Esophagus muscularis mucosa (tissue), 4 donors: Measurements from ENCODE around the gene TMEM151A. TPM values are rescaled to one million over a fixed set of nuclear protein-coding genes. Genes with fewer than 3 reads are reported as not detected.

Experiments
- DNase-seq: peaks from one replicate; pipeline ENCODE4 v3.0.0-alpha.2; 2017; ENCODE audit errors: extremely low spot score
- H3K27ac ChIP-seq, 4 donors: fragments of 200-600 bp; sonication (generic); replicated peaks in 1 of 4; 1 replicate in 3 of 4; 2 replicates in 1 of 4; pipeline ENCODE4 v1.5.1; 2016 to 2019; ENCODE audit warnings: mild to moderate bottlenecking in 1 of 4
- H3K27me3 ChIP-seq, 4 donors: fragments of 200-600 bp; sonication (generic); one replicate each; pipeline versions ENCODE4 v1.5.1 to v1.6.0; 2016 to 2019
- H3K36me3 ChIP-seq, 4 donors: fragments of 200-600 bp; sonication (generic); one replicate each; pipeline ENCODE4 v1.5.1; 2016 to 2019
- H3K4me1 ChIP-seq, 4 donors: fragments of 200-600 bp; sonication (generic); one replicate each; pipeline ENCODE4 v1.5.1; 2016 to 2019
- H3K4me3 ChIP-seq, 4 donors: fragments of 200-600 bp; sonication (generic); 1 replicate in 2 of 4; 2 replicates in 2 of 4; pipeline ENCODE4 v1.5.1; 2016 to 2019; ENCODE audit warnings: mild to moderate bottlenecking in 4 of 4, moderate library complexity in 1 of 4
- H3K9me3 ChIP-seq, 4 donors: fragments of 200-600 bp; sonication (generic); 1 replicate in 3 of 4; 2 replicates in 1 of 4; pipeline ENCODE4 v1.5.1; 2016 to 2019
- EP300 ChIP-seq: sonication (generic); formaldehyde crosslinking; IDR thresholded peaks from one replicate; pipeline ENCODE4 v1.6.1; 2017; ENCODE audit warnings: antibody characterized with exemption
- POLR2A ChIP-seq: fragments of 450-650 bp; IDR thresholded peaks from one replicate; pipeline ENCODE4 v1.6.1; 2017; ENCODE audit warnings: antibody characterized with exemption, moderate library complexity, mild to moderate bottlenecking, low read depth
- POLR2AphosphoS5 ChIP-seq, 2 donors: sonication (generic); formaldehyde crosslinking; IDR thresholded peaks; one replicate each; pipeline ENCODE4 v1.6.1; 2017; ENCODE audit warnings: antibody characterized with exemption in 2 of 2
- WGBS: methylation state at CpG from one replicate; pipeline ENCODE4 v1.1.5; 2018; 5-methylcytosine and 5-hydroxymethylcytosine counted together
- intact Hi-C: fragments of 100-400 bp; cut with DNase I; formaldehyde crosslinking; loops from one replicate; pipeline ENCODE4 v1.15.1; 2023
- total RNA-seq, 4 donors: library from RNA; depleted of rRNA; stranded (reverse); fragments of >200 nt; gene quantifications; one replicate each; pipeline versions ENCODE4 v1.1.0 to v1.2.1, GENCODE V29; 2016
- TF ChIP-seq, protein P1 (sequence below), 3 experiments: fragments of 200-600 bp in 2 of 3; fragments of 450-650 bp in 1 of 3; sonication (generic) in 2 of 3; IDR thresholded peaks; one replicate each; pipeline ENCODE4 v1.5.1; 2017 to 2019; ENCODE audit warnings: antibody characterized with exemption in 3 of 3, mild to moderate bottlenecking in 2 of 3, moderate library complexity in 1 of 3

TMEM151A gene
- total RNA-seq, 4 donors from 2014 or later = 0.42 to 0.71 (median 0.54) TPM

GRCh38 chr11:66339686-66340483 lies 48.2 kb downstream of the TMEM151A start:
- Histone ChIP-seq H3K36me3 (peaks cover 31 to 56% (median 55%) of the 10 kb centered on the region in 4 donors), H3K27ac (no peak overlapping the region), H3K4me1 (peaks cover 31 to 47% (median 36%) of the 10 kb centered on the region in 4 donors), H3K27me3 (no peaks in the 10 kb centered on the region), H3K4me3 (no peak overlapping the region), H3K9me3 (no peaks in the 10 kb centered on the region)
- TF ChIP-seq POLR2A (no peak), POLR2AphosphoS5 (IDR thresholded peaks at IDR 0.05) (no peak), EP300 (no peak)
- TF ChIP-seq, protein P1, sequence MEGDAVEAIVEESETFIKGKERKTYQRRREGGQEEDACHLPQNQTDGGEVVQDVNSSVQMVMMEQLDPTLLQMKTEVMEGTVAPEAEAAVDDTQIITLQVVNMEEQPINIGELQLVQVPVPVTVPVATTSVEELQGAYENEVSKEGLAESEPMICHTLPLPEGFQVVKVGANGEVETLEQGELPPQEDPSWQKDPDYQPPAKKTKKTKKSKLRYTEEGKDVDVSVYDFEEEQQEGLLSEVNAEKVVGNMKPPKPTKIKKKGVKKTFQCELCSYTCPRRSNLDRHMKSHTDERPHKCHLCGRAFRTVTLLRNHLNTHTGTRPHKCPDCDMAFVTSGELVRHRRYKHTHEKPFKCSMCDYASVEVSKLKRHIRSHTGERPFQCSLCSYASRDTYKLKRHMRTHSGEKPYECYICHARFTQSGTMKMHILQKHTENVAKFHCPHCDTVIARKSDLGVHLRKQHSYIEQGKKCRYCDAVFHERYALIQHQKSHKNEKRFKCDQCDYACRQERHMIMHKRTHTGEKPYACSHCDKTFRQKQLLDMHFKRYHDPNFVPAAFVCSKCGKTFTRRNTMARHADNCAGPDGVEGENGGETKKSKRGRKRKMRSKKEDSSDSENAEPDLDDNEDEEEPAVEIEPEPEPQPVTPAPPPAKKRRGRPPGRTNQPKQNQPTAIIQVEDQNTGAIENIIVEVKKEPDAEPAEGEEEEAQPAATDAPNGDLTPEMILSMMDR (IDR thresholded peaks at IDR 0.05) = no peak
- DNase-seq = no peak
- WGBS = 80% methylated on average over 13 of the region's 14 CpGs
- intact Hi-C loops = loop anchor here (10.0 kb wide), 1 partner anchor 515 kb away; the partner anchor contains the start of gene LRFN4

DNA sequence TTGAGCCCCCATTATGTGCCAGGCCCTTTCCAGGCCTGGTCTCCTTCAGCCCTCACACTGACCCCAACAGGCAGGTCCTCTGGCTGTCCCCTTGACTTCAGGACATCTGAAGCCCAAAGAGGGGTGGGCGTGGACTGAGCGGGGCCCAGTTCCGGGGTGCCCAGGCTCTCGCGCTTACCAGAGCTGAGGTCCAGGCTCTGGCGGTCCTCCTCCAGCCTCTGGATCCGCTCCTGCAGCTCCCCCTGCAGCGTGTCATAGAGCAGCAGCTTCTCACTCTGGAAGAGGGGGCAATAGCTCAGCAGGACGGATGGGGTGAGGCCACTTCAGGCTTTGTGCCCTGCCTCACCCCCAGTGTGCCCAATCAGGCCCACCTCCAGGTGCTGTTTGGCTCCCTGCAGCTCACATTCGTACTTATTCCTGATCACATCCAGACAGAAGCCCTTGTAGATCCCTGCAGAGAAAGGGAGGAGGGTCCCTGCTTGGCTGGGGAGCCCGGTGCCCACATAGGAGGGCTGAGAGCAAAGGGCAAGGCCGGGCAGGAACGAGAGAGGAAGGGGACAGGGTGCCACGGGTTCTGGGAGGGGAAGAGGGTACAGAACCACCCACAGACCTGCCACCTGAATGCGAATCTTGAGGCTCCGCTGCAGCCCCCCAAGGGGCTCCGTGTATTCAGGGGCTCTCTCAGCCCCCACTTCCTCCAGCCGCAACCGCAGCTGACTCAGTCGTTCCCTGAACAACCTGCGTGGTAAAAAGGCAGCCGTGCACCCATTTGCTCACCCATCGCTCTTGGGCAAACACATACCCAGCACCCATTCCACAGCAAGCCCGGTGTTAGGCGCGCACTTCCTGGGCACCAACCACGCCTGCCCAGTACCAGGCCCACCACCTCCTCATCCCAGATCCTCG lies 49.2 kb downstream of the TMEM151A start:
- no peak for TF ChIP-seq POLR2AphosphoS5 (IDR thresholded peaks at IDR 0.05)
- Histone ChIP-seq H3K36me3 (peaks cover 31 to 56% (median 55%) of the 10 kb centered on the region in 4 donors), H3K27ac (no peak overlapping the region), H3K9me3 (no peaks in the 10 kb centered on the region), H3K27me3 (no peaks in the 10 kb centered on the region), H3K4me3 (no peak overlapping the region), H3K4me1 (peaks cover 29 to 46% (median 35%) of the 10 kb centered on the region in 4 donors)
- no peak for DNase-seq
- 92% methylated on average over 27 of the region's 28 CpGs for WGBS
- intact Hi-C loops = loop anchor here (10.0 kb wide), 1 partner anchor 514 kb away; the partner anchor contains the start of gene LRFN4

GRCh38 chr11:66341502-66342126 lies 49.9 kb downstream of the TMEM151A start:
- TF ChIP-seq, protein P1 (IDR thresholded peaks at IDR 0.05) = no peak
- TF ChIP-seq POLR2AphosphoS5 (IDR thresholded peaks at IDR 0.05) (no peak), EP300 (no peak), POLR2A (no peak)
- 92% methylated on average over 20 of the region's 21 CpGs for WGBS
- Histone ChIP-seq H3K27ac (no peak overlapping the region), H3K36me3 (peaks cover 31 to 56% (median 55%) of the 10 kb centered on the region in 4 donors), H3K4me3 (no peak overlapping the region), H3K9me3 (no peaks in the 10 kb centered on the region), H3K4me1 (peaks cover 29 to 46% (median 35%) of the 10 kb centered on the region in 4 donors), H3K27me3 (no peaks in the 10 kb centered on the region)
- intact Hi-C loops = loop anchor here (10.0 kb wide), 1 partner anchor 513 kb away; the partner anchor contains the start of gene LRFN4
- no peak for DNase-seq

DNA sequence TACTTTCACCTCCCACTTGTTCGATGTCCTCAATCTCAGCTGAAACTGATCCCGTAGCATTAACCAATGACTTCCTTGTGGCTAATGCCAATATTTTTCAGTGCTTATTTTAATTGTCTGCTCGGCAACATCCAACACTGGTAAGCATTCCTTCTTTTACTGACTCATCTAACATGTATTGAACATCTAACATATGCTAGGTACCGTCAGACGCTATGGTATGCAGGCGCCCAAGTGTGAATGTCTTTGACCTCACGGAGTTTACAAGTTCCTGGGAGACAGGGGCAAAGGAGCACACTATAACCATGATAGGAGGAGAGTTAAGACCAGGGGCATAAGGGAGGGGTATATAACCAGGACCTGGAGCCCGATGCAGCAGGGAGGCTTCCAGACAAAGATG lies 51.5 kb downstream of the TMEM151A start:
- Histone ChIP-seq H3K27me3 (no peaks in the 10 kb centered on the region), H3K27ac (no peak overlapping the region), H3K4me1 (peaks cover 29 to 46% (median 37%) of the 10 kb centered on the region in 4 donors), H3K36me3 (peaks cover 31 to 43% (median 42%) of the 10 kb centered on the region in 4 donors), H3K9me3 (no peaks in the 10 kb centered on the region), H3K4me3 (no peak overlapping the region)
- no peak for DNase-seq
- TF ChIP-seq POLR2A = no peak
- no peak for TF ChIP-seq POLR2AphosphoS5 (IDR thresholded peaks at IDR 0.05)
- TF ChIP-seq, protein P1 (IDR thresholded peaks at IDR 0.05) = no peak
- no peak for TF ChIP-seq EP300
- WGBS = 91% methylated on average over 8 of the region's 8 CpGs
- intact Hi-C loops = loop anchor here (10.0 kb wide), 1 partner anchor 512 kb away; the partner anchor contains the start of gene LRFN4
